HCT116 (cell line): ENCODE measurements around the gene STX2. TPM values are rescaled to one million over a fixed set of nuclear protein-coding genes. Genes with fewer than 3 reads are reported as not detected.

Experiments used
- ATAC-seq: fragments of 200-7000 bp; cut with Tn5 transposase; 2 replicates; pipeline ENCODE4 v1.9.1; 2020; ENCODE audit warnings: mild to moderate bottlenecking, moderate library complexity
- BruUV-seq: library from RNA; stranded (reverse); fragments of 400-500 nt; replicated peaks from 2 replicates; lab custom pipeline; 2021; lab: Mats Ljungman, UMichigan
- CTCF ChIA-PET: fragments of 300-600 bp; sonication (Branson Sonifier 250); formaldehyde crosslinking; loops from one replicate; lab custom pipeline; 2021; ENCODE audit warnings: antibody characterized with exemption; lab: Charles Lee
- POLR2A ChIA-PET: fragments of 300-600, 350-600 bp; sonication (Branson Sonifier 250); formaldehyde crosslinking; loops from one replicate; lab custom pipeline; 2021; ENCODE audit warnings: antibody characterized with exemption; lab: Charles Lee
- RAD21 ChIA-PET, 2 experiments: fragments of 300-600 bp; sonication (Branson Sonifier 250); formaldehyde crosslinking; loops; one replicate each; lab custom pipeline; 2023; ENCODE audit warnings: low total read pairs in 2 of 2; ENCODE audit not compliant: uncharacterized antibody in 2 of 2, unreplicated experiment in 2 of 2, low non-redundant PET in 1 of 2; lab: Charles Lee
- DNase-seq: peaks from one replicate; pipeline ENCODE4 v3.0.0-alpha.2; 2010; ENCODE audit warnings: low read depth, low spot score
- H2AFZ ChIP-seq: fragments of 200-600 bp; shearing (Covaris generic), sonication (generic); 2 replicates; pipeline ENCODE4 v1.6.1; 2017; ENCODE audit warnings: low read depth, mixed run types, mixed read lengths, antibody characterized with exemption, low read length; ENCODE audit not compliant: poor library complexity, severe bottlenecking
- H3K27ac ChIP-seq: 2 replicates; pipeline ENCODE4 v1.5.1; 2012; ENCODE audit warnings: low read depth, low read length
- H3K27me3 ChIP-seq: fragments of 200-600 bp; sonication (generic); 2 replicates; pipeline ENCODE4 v1.6.1; 2016; ENCODE audit warnings: mixed run types, low read length, mixed read lengths; ENCODE audit not compliant: insufficient read depth
- H3K36me3 ChIP-seq, 2 experiments: fragments of 200-500 bp in 1 of 2; fragments of 200-600 bp in 1 of 2; sonication (Bioruptor generic) in 1 of 2; sonication (generic) in 1 of 2; 2 replicates each; pipeline versions ENCODE4 v1.5.1 to v1.6.1; 2014 to 2016; ENCODE audit warnings: low read length in 2 of 2, inconsistent platforms in 1 of 2, mixed read lengths in 1 of 2, mixed run types in 1 of 2; ENCODE audit not compliant: insufficient read depth in 2 of 2, control insufficient read depth in 1 of 2
- H3K4me1 ChIP-seq, 2 experiments: fragments of 200-600 bp in 1 of 2; sonication (generic) in 1 of 2; 2 replicates each; pipeline versions ENCODE4 v1.5.1 to v1.6.1; 2012 to 2017; ENCODE audit warnings: low read length in 2 of 2, inconsistent platforms in 1 of 2, mild to moderate bottlenecking in 1 of 2, mixed read lengths in 1 of 2, mixed run types in 1 of 2, moderate library complexity in 1 of 2; ENCODE audit not compliant: insufficient read depth in 2 of 2, control insufficient read depth in 1 of 2
- H3K4me2 ChIP-seq: fragments of 200-600 bp; sonication (generic); 2 replicates; pipeline ENCODE4 v1.6.1; 2017; ENCODE audit warnings: mixed run types, low read length, mixed read lengths
- H3K4me3 ChIP-seq, 2 experiments: fragments of 200-600 bp in 1 of 2; sonication (generic) in 1 of 2; replicated peaks in 1 of 2; 2 replicates each; pipeline ENCODE4 v1.5.1; 2011 to 2016; ENCODE audit warnings: low read length in 2 of 2, control low read depth in 1 of 2, low read depth in 1 of 2, mild to moderate bottlenecking in 1 of 2, mixed read lengths in 1 of 2, mixed run types in 1 of 2
- H3K79me2 ChIP-seq: fragments of 200-600 bp; sonication (generic); 2 replicates; pipeline ENCODE4 v1.6.1; 2017; ENCODE audit warnings: mild to moderate bottlenecking, mixed run types, low read length, moderate library complexity, mixed read lengths; ENCODE audit not compliant: insufficient read depth
- H3K9ac ChIP-seq: fragments of 200-600 bp; sonication (generic); 2 replicates; pipeline ENCODE4 v1.6.1; 2016; ENCODE audit warnings: low read length, mixed read lengths
- H3K9me2 ChIP-seq: fragments of 200-600 bp; sonication (generic), shearing (Covaris generic); 2 replicates; pipeline ENCODE4 v1.6.1; 2017; ENCODE audit warnings: mixed run types, mild to moderate bottlenecking, moderate library complexity; ENCODE audit not compliant: insufficient read depth
- H3K9me3 ChIP-seq, 2 experiments: fragments of 200-500 bp in 1 of 2; fragments of 200-600 bp in 1 of 2; sonication (Bioruptor generic) in 1 of 2; sonication (generic) in 1 of 2; 2 replicates each; pipeline ENCODE4 v1.6.1; 2014 to 2017; ENCODE audit warnings: low read length in 2 of 2, mixed read lengths in 2 of 2, inconsistent platforms in 1 of 2, low read depth in 1 of 2, mild to moderate bottlenecking in 1 of 2, mixed run types in 1 of 2, moderate library complexity in 1 of 2; ENCODE audit not compliant: control insufficient read depth in 1 of 2, insufficient read depth in 1 of 2
- H4K20me1 ChIP-seq: fragments of 200-600 bp; sonication (generic), shearing (Covaris generic); 2 replicates; pipeline ENCODE4 v1.6.1; 2017; ENCODE audit warnings: mixed run types, mild to moderate bottlenecking, moderate library complexity; ENCODE audit not compliant: insufficient read depth
- RAD21 ChIP-seq: IDR thresholded peaks from 2 replicates; pipeline ENCODE4 v1.6.1; 2012; ENCODE audit warnings: low read depth, mild to moderate bottlenecking
- TCF7L2 ChIP-seq: IDR thresholded peaks from 2 replicates; pipeline ENCODE4 v1.7.0; 2011; ENCODE audit warnings: borderline replicate concordance, inconsistent platforms; ENCODE audit not compliant: insufficient read depth, insufficient read length; ENCODE audit errors: extremely low read depth
- intact Hi-C: fragments of 100-400 bp; cut with micrococcal nuclease; formaldehyde crosslinking; loops from 2 replicates; pipeline ENCODE4 v1.10.0; 2022
- total RNA-seq: library from RNA; stranded (reverse); gene quantifications from one replicate; pipeline ENCODE4 v1.2.1, GENCODE V29; 2021; ENCODE audit not compliant: unreplicated experiment
- TF ChIP-seq, protein P1 (sequence below), 3 experiments: fragments of 200-600 bp in 1 of 3; sonication (generic) in 1 of 3; IDR thresholded peaks in 2 of 3; conservative IDR thresholded peaks in 1 of 3; 2 replicates each; pipeline ENCODE4 v1.5.1; 2012 to 2017; ENCODE audit warnings: low read depth in 2 of 3, low read length in 2 of 3, antibody characterized with exemption in 1 of 3, borderline replicate concordance in 1 of 3, control low read depth in 1 of 3, mild to moderate bottlenecking in 1 of 3, mixed read lengths in 1 of 3, mixed run types in 1 of 3, moderate library complexity in 1 of 3; ENCODE audit not compliant: insufficient read depth in 1 of 3

Gene STX2
- total RNA-seq, 1 experiment from 2014 or later = 19.2 TPM

- no peaks in the 10 kb centered on the region for H3K9me2 ChIP-seq
- intact Hi-C loops = loop anchor here (1.0 to 5.0 kb wide), 4 partner anchors 58 to 1066 kb away; partner anchors contain the start of gene MMP17
- ATAC-seq (peak; percentile 72), DNase-seq (peak; percentile 29)
- no peak overlapping the region for H3K27ac ChIP-seq
- H3K4me3 ChIP-seq = no peak overlapping the region
- H3K27me3 ChIP-seq = no peaks in the 10 kb centered on the region
- H3K4me1 ChIP-seq = no peaks in the 10 kb centered on the region
- ChIA-PET CTCF (no interaction called here), RAD21 (no interaction called here), POLR2A (no interaction called here)
- H2AFZ ChIP-seq = no peak overlapping the region
- TF ChIP-seq TCF7L2 (no peak), RAD21 (peak; percentile 86)
- TF ChIP-seq, protein P1, sequence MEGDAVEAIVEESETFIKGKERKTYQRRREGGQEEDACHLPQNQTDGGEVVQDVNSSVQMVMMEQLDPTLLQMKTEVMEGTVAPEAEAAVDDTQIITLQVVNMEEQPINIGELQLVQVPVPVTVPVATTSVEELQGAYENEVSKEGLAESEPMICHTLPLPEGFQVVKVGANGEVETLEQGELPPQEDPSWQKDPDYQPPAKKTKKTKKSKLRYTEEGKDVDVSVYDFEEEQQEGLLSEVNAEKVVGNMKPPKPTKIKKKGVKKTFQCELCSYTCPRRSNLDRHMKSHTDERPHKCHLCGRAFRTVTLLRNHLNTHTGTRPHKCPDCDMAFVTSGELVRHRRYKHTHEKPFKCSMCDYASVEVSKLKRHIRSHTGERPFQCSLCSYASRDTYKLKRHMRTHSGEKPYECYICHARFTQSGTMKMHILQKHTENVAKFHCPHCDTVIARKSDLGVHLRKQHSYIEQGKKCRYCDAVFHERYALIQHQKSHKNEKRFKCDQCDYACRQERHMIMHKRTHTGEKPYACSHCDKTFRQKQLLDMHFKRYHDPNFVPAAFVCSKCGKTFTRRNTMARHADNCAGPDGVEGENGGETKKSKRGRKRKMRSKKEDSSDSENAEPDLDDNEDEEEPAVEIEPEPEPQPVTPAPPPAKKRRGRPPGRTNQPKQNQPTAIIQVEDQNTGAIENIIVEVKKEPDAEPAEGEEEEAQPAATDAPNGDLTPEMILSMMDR (IDR thresholded peaks at IDR 0.05 in 2 of 3, conservative IDR thresholded peaks at IDR 0.05 in 1 of 3; ENCODE audit: borderline replicate concordance in 1 of 3, insufficient read depth in 1 of 3, low read depth in 2 of 3, low read length in 2 of 3) = peak; percentile 49 to 55 (median 52); a peak in 5 of 6 replicates
- no peaks in the 10 kb centered on the region for H3K36me3 ChIP-seq
- no peaks in the 10 kb centered on the region for H3K79me2 ChIP-seq
- H3K9me3 ChIP-seq = peaks cover 0 to 6% of the 10 kb centered on the region in 2 experiments; a peak in 1 of 4 replicates
- BruUV-seq = no TSS peak
- H4K20me1 ChIP-seq = no peaks in the 10 kb centered on the region
- no peak overlapping the region for H3K9ac ChIP-seq
- H3K4me2 ChIP-seq = no peak overlapping the region
Observed at GRCh38 chr12:130761537-130762318, 77.3 kb downstream of the STX2 start.
